ENCODE data around the gene SORBS1.

The SORBS1 gene

DNA sequence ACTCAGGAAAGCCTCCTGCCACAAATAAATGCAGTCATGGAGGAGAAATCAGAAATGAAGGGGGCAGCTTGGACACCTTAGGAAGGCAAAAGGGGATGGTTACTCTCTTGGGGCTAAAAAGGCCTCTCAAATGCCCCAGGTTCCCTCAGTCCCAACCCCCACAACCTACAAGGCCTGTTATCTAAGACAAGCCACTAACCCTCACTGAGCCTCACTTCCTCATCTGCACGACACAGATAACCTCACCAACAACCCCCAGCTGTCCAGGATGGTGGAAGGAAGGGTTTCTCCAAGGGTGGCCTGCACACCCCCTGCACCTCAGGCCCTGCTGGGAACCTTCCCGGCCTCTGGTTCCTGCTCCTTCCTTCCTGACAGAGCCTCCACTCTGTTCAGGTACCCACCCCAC lies 29.2 kb downstream of the SORBS1 start:
- TF ChIP-seq, protein P1, sequence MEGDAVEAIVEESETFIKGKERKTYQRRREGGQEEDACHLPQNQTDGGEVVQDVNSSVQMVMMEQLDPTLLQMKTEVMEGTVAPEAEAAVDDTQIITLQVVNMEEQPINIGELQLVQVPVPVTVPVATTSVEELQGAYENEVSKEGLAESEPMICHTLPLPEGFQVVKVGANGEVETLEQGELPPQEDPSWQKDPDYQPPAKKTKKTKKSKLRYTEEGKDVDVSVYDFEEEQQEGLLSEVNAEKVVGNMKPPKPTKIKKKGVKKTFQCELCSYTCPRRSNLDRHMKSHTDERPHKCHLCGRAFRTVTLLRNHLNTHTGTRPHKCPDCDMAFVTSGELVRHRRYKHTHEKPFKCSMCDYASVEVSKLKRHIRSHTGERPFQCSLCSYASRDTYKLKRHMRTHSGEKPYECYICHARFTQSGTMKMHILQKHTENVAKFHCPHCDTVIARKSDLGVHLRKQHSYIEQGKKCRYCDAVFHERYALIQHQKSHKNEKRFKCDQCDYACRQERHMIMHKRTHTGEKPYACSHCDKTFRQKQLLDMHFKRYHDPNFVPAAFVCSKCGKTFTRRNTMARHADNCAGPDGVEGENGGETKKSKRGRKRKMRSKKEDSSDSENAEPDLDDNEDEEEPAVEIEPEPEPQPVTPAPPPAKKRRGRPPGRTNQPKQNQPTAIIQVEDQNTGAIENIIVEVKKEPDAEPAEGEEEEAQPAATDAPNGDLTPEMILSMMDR (IDR thresholded peaks at IDR 0.05; ENCODE audit: low read depth, low read length): no peak
- DNase-seq (ENCODE audit: low read depth in 2 of 2): no peak
- no peak overlapping the region for H3K4me3 ChIP-seq (replicated peaks in 1 of 2; ENCODE audit: low read depth in 2 of 2, low read length in 2 of 2)

GRCh38 chr10:95531058-95531809 lies 29.9 kb downstream of the SORBS1 start:
- TF ChIP-seq, protein P1 (IDR thresholded peaks at IDR 0.05; ENCODE audit: low read depth, low read length): no peak
- no peak overlapping the region for H3K4me3 ChIP-seq (replicated peaks in 1 of 2; ENCODE audit: low read depth in 2 of 2, low read length in 2 of 2)
- no peak for DNase-seq (ENCODE audit: low read depth in 2 of 2)

GRCh38 chr10:95530561-95530960 lies 30.6 kb downstream of the SORBS1 start:
- TF ChIP-seq, protein P1 (IDR thresholded peaks at IDR 0.05; ENCODE audit: low read depth, low read length): no peak
- H3K4me3 ChIP-seq (replicated peaks in 1 of 2; ENCODE audit: low read depth in 2 of 2, low read length in 2 of 2): no peak overlapping the region
- no peak for DNase-seq (ENCODE audit: low read depth in 2 of 2)

- no peak for DNase-seq (ENCODE audit: low read depth in 2 of 2)
- no peak overlapping the region for H3K4me3 ChIP-seq (replicated peaks in 1 of 2; ENCODE audit: low read depth in 2 of 2, low read length in 2 of 2)
- TF ChIP-seq, protein P1 (IDR thresholded peaks at IDR 0.05; ENCODE audit: low read depth, low read length): no peak
Measured at GRCh38 chr10:95530029-95530428, 31.1 kb downstream of the SORBS1 start.

DNA sequence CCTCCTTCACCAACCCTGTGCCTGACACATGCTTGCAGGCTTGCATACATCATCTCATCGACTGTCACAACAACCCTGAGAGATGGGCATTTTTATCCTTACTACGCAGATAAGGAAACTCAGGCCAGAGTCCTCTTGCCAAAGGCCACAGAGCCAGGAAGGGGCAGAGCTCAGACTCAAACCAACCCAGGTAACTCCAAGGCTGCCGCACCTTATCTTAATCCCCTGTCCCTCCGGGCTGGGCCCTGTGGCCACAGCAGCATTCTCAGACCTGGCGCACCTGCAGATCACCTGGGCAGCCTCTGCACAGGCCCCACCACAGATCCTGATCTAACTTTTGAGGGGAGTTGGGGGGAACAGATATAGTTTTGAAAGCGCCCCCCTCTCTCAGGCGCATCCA lies 35.1 kb downstream of the SORBS1 start:
- TF ChIP-seq, protein P1 (IDR thresholded peaks at IDR 0.05; ENCODE audit: low read depth, low read length): no peak
- H3K4me3 ChIP-seq (replicated peaks in 1 of 2; ENCODE audit: low read depth in 2 of 2, low read length in 2 of 2): no peak overlapping the region
- DNase-seq (ENCODE audit: low read depth in 2 of 2): no peak

DNA sequence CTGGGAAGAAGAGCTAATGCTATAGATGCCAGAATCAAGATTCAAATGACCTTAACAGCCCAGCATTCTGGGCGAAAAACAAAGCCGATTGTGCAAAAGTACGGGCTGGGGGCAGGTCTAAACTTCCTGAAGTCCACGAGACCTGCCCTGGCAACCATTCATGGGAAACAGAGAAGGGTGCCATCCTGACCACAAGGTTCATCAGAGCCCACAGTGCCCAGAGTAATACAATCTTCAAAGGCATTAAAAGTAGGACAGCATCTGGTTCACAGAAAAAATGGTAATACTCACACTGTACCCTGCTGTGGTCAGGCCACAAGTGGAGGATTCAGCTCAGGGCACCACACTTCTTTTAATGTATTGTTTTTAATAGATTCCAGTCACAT lies 36.1 kb downstream of the SORBS1 start:
- no peak for DNase-seq (ENCODE audit: low read depth in 2 of 2)
- TF ChIP-seq, protein P1 (IDR thresholded peaks at IDR 0.05; ENCODE audit: low read depth, low read length): no peak
- H3K4me3 ChIP-seq (replicated peaks in 1 of 2; ENCODE audit: low read depth in 2 of 2, low read length in 2 of 2): no peak overlapping the region

Data from cardiac fibroblast (primary cell).